GM12892 (cell line): ENCODE results near the gene CDK3.

Source experiments
- POLR2A ChIP-seq: IDR thresholded peaks from 2 replicates; pipeline ENCODE4 v1.6.1; 2011; ENCODE audit warnings: low read depth, low read length, control low read depth
- POLR2AphosphoS5 ChIP-seq: IDR thresholded peaks from 2 replicates; pipeline ENCODE4 v1.6.1; 2011; ENCODE audit warnings: low read depth, low read length, control low read depth
- TAF1 ChIP-seq: IDR thresholded peaks from 2 replicates; pipeline ENCODE4 v1.6.1; 2011; ENCODE audit warnings: low read depth, mild to moderate bottlenecking, control low read depth, low read length, borderline replicate concordance

DNA sequence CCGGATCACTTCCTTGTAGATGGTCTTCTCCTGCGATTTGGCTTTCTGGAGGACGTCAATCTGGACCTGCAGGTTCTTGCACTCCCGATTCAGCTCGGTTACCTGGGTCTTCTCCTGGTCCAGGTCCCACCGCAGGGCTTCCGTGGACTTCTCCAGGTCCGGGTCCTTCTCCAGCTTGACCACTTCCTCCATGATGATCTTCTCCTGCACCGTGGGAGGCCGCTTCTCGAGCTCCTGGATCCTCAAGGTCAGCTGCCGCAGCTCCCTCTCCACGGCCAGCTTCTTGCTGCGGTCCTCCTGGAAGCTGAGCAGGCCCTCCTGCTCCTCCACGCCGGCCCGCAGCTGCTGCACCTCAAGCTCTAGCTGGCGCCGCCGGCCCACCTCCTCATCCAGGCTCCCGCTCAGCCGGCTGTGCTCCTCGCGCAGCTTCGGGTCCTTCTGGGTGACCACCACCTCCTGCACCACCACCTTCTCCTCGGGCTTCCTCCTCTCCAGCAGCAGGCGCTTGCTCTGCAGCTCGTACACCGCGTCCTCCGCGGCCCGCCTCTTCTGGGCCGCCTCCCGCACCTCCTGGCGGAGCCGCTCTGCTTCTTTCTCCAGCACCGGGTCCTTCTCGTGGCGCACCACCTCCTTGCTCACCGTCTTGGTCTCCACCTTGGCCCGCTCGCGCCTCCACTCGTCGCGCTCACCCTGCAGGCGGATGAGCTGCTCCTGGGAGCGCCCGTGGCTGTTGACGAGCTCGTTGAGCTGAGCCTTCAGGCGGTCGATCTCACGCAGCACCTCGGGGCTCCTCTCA lies 8.2 kb downstream of the CDK3 start:
- TF ChIP-seq POLR2AphosphoS5 (no peak), POLR2A (no peak), TAF1 (no peak)
